Thoracic aorta (tissue), 2 donors: Measurements from ENCODE around the gene GRIK4. TPM values are rescaled to one million over a fixed set of nuclear protein-coding genes. Genes with fewer than 3 reads are reported as not detected.
"Not testable (repeated sequence)": the region's sequence is repeated elsewhere in the genome, so short reads cannot be mapped to it uniquely, and the experiment has no call there.

ENCODE experiments used
- ATAC-seq: fragments of 150-250 bp; one replicate; pipeline ENCODE4 v1.8.0; 2017; ENCODE audit warnings: low read depth; ENCODE audit not compliant: insufficient number of reproducible peaks, low FRiP score
- DNase-seq: peaks from one replicate; pipeline ENCODE4 v3.0.0-alpha.2; 2020; ENCODE audit warnings: low spot score
- H3K27ac ChIP-seq, 2 donors: fragments of 200-600 bp; sonication (generic); 1 replicate in 1 of 2; 2 replicates in 1 of 2; pipeline ENCODE4 v1.5.1; 2016; ENCODE audit warnings: mild to moderate bottlenecking in 2 of 2, moderate library complexity in 2 of 2
- H3K27me3 ChIP-seq: fragments of 200-600 bp; sonication (generic); replicated peaks from 2 replicates; pipeline ENCODE4 v1.6.0; 2016; ENCODE audit warnings: mild to moderate bottlenecking; ENCODE audit not compliant: insufficient read depth
- H3K36me3 ChIP-seq: fragments of 200-600 bp; sonication (generic); one replicate; pipeline ENCODE4 v1.5.1; 2016
- H3K4me1 ChIP-seq, 2 donors: fragments of 200-600 bp; sonication (generic); 1 replicate in 1 of 2; 2 replicates in 1 of 2; pipeline versions ENCODE4 v1.5.1 to v1.6.0; 2016; ENCODE audit warnings: low read depth in 2 of 2, mild to moderate bottlenecking in 1 of 2; ENCODE audit not compliant: control insufficient read depth in 1 of 2
- H3K4me3 ChIP-seq: fragments of 200-600 bp; sonication (generic); 2 replicates; pipeline ENCODE4 v1.5.1; 2016; ENCODE audit warnings: mild to moderate bottlenecking
- H3K9me3 ChIP-seq: fragments of 200-600 bp; sonication (generic); 2 replicates; pipeline ENCODE4 v1.5.1; 2016
- CTCF ChIP-seq: fragments of 200-600 bp; sonication (generic); IDR thresholded peaks from one replicate; pipeline ENCODE4 v1.5.1; 2019; ENCODE audit warnings: antibody characterized with exemption
- total RNA-seq, 2 donors: library from RNA; depleted of rRNA; stranded (reverse); fragments of >200 nt; gene quantifications; one replicate each; pipeline versions ENCODE4 v1.1.0 to v1.2.3, GENCODE V29; 2016

Gene GRIK4
- total RNA-seq, 2 donors from 2014 or later: not detected

GRCh38 chr11:120499859-120500258, 11.7 kb upstream of the GRIK4 start:
- DNase-seq (no peak), ATAC-seq (no peak)
- Histone ChIP-seq H3K9me3 (no peaks in the 10 kb centered on the region), H3K27ac (no peak overlapping the region), H3K36me3 (no peaks in the 10 kb centered on the region), H3K27me3 (peaks cover 5% of the 10 kb centered on the region), H3K4me3 (no peak overlapping the region), H3K4me1 (no peaks in the 10 kb centered on the region)
- no peak for TF ChIP-seq CTCF

GRCh38 chr11:120500414-120501071, 11.0 kb upstream of the GRIK4 start:
- Histone ChIP-seq H3K27me3 (peaks cover 5% of the 10 kb centered on the region), H3K4me1 (no peaks in the 10 kb centered on the region), H3K4me3 (no peak overlapping the region), H3K9me3 (no peaks in the 10 kb centered on the region), H3K36me3 (no peaks in the 10 kb centered on the region), H3K27ac (no peak overlapping the region)
- DNase-seq (no peak), ATAC-seq (no peak)
- TF ChIP-seq CTCF: no peak

- ATAC-seq: no peak
- Histone ChIP-seq H3K9me3 (no peaks in the 10 kb centered on the region), H3K4me1 (no peaks in the 10 kb centered on the region), H3K27me3 (peaks cover 5% of the 10 kb centered on the region), H3K27ac (no peak overlapping the region), H3K36me3 (no peaks in the 10 kb centered on the region), H3K4me3 (no peak overlapping the region)
- no peak for TF ChIP-seq CTCF
- DNase-seq: no peak
Measured at GRCh38 chr11:120501440-120501839, 10.1 kb upstream of the GRIK4 start.

GRCh38 chr11:120501976-120502755, 9.4 kb upstream of the GRIK4 start:
- Histone ChIP-seq H3K27me3 (peaks cover 5% of the 10 kb centered on the region), H3K27ac (no peak overlapping the region), H3K9me3 (no peaks in the 10 kb centered on the region), H3K4me1 (no peaks in the 10 kb centered on the region), H3K36me3 (no peaks in the 10 kb centered on the region), H3K4me3 (no peak overlapping the region)
- DNase-seq (no peak), ATAC-seq (no peak)
- TF ChIP-seq CTCF: no peak

GRCh38 chr11:120503529-120503928, 8.0 kb upstream of the GRIK4 start:
- ATAC-seq, H3K4me1 ChIP-seq, H3K27me3 ChIP-seq, H3K36me3 ChIP-seq, DNase-seq, H3K9me3 ChIP-seq, H3K27ac ChIP-seq, H3K4me3 ChIP-seq: not testable (repeated sequence)
